Muscle of back (tissue), 10 donors: ENCODE data around the gene PDK2. TPM values are rescaled to one million over a fixed set of nuclear protein-coding genes. Genes with fewer than 3 reads are reported as not detected.

Experiments used
- polyA plus RNA-seq, 10 donors: library from polyadenylated mRNA; unstranded; fragments of 120-200 nt; gene quantifications; one replicate each; pipeline ENCODE4 v1.2.1, GENCODE V29; 2013; ENCODE audit not compliant: insufficient read length in 10 of 10

The PDK2 gene
- polyA plus RNA-seq, 10 donors = 39.8 to 69.0 (median 50.6) TPM

Other genes with a start within 250 kb of the PDK2 start
- gene TAC4, start 247.3 kb upstream of the PDK2 start, polyA plus RNA-seq = 1 to 10 TPM in 7 of 10 donors, under 1 TPM in 3; 0.69 to 2.2 (median 1.3) TPM
- gene DLX4, start 126.2 kb upstream of the PDK2 start, polyA plus RNA-seq = under 1 TPM in 9 of 10 donors, not detected in 1; 0.11 to 0.80 (median 0.17) TPM
- gene DLX3, start 100.1 kb upstream of the PDK2 start, polyA plus RNA-seq = 1 to 10 TPM in 2 of 10 donors, under 1 TPM in 4, not detected in 4; 0.05 to 2.8 (median 0.09) TPM
- 10 to 100 TPM; 17.1 to 35.8 (median 23.9) TPM for gene ITGA3, start 39.2 kb upstream of the PDK2 start, polyA plus RNA-seq
- 1 to 10 TPM; 2.5 to 7.7 (median 4.8) TPM for gene SAMD14, start 34.8 kb downstream of the PDK2 start, polyA plus RNA-seq
- 10 to 100 TPM; 32.0 to 56.5 (median 40.3) TPM for gene PPP1R9B, start 55.3 kb downstream of the PDK2 start, polyA plus RNA-seq
- 100 to 1,000 TPM; 170 to 300 (median 255) TPM for gene SGCA, start 70.7 kb downstream of the PDK2 start, polyA plus RNA-seq
- gene COL1A1, start 106.3 kb downstream of the PDK2 start, polyA plus RNA-seq = 1,000 to 10,000 TPM; 3,506 to 9,520 (median 4,699) TPM
- 1 to 10 TPM in 7 of 10 donors, under 1 TPM in 3; 0.64 to 2.1 (median 1.3) TPM for gene TMEM92, start 179.1 kb downstream of the PDK2 start, polyA plus RNA-seq